ENCODE measurements around the gene P2RY12. TPM values are rescaled to one million over a fixed set of nuclear protein-coding genes. Genes with fewer than 3 reads are reported as not detected.

P2RY12 gene
- total and polyA plus RNA-seq, 2 experiments from 2014 or later, result 0.22 TPM; not detected in 1

GRCh38 chr3:151312972-151313371 is 71.6 kb downstream of the P2RY12 start:
- Histone ChIP-seq H3K27ac (no peak overlapping the region), H3K4me1 (ENCODE audit: low read depth) (peaks cover 3% of the 10 kb centered on the region), H3K27me3 (no peaks in the 10 kb centered on the region), H3K9me3 (ENCODE audit: low read depth) (no peaks in the 10 kb centered on the region), H3K4me3 (no peak overlapping the region), H3K36me3 (no peaks in the 10 kb centered on the region)
- no peak for DNase-seq (ENCODE audit: low read depth in 1 of 2, low spot score in 1 of 2)
- TF ChIP-seq, protein P1, sequence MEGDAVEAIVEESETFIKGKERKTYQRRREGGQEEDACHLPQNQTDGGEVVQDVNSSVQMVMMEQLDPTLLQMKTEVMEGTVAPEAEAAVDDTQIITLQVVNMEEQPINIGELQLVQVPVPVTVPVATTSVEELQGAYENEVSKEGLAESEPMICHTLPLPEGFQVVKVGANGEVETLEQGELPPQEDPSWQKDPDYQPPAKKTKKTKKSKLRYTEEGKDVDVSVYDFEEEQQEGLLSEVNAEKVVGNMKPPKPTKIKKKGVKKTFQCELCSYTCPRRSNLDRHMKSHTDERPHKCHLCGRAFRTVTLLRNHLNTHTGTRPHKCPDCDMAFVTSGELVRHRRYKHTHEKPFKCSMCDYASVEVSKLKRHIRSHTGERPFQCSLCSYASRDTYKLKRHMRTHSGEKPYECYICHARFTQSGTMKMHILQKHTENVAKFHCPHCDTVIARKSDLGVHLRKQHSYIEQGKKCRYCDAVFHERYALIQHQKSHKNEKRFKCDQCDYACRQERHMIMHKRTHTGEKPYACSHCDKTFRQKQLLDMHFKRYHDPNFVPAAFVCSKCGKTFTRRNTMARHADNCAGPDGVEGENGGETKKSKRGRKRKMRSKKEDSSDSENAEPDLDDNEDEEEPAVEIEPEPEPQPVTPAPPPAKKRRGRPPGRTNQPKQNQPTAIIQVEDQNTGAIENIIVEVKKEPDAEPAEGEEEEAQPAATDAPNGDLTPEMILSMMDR (IDR thresholded peaks at IDR 0.05; ENCODE audit: low read depth, low read length), result no peak

DNA sequence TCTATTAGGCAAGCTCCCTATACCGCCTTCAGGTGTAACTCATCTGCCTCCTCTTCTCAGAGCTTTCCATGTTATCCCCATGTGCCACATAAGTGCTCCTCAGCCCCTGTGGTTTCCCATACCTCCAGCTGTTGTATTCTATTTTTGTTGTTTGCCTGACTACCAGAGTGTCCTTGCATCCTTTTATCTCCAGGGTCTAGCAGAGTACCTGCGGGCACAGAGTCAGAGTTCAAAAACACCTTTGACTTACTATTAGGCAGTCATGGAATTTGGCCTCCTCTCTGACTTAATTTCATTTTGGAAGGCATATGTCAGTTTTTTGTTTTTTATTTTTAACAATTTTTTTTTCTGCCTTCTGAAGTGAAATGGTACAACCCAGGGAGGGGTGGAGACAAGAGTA is 75.0 kb downstream of the P2RY12 start:
- TF ChIP-seq, protein P1 (IDR thresholded peaks at IDR 0.05; ENCODE audit: low read depth, low read length), result no peak
- H3K4me1 ChIP-seq (ENCODE audit: low read depth), result peaks cover 3% of the 10 kb centered on the region
- no peak for DNase-seq (ENCODE audit: low read depth in 1 of 2, low spot score in 1 of 2)
- no peak overlapping the region for H3K27ac ChIP-seq
- H3K36me3 ChIP-seq, result no peaks in the 10 kb centered on the region
- no peak overlapping the region for H3K4me3 ChIP-seq
- no peaks in the 10 kb centered on the region for H3K27me3 ChIP-seq
- no peaks in the 10 kb centered on the region for H3K9me3 ChIP-seq (ENCODE audit: low read depth)

GRCh38 chr3:151307583-151308488 is 76.7 kb downstream of the P2RY12 start:
- H3K27ac ChIP-seq, result no peak overlapping the region
- no peak overlapping the region for H3K4me3 ChIP-seq
- H3K9me3 ChIP-seq (ENCODE audit: low read depth), result no peaks in the 10 kb centered on the region
- TF ChIP-seq, protein P1 (IDR thresholded peaks at IDR 0.05; ENCODE audit: low read depth, low read length), result no peak
- peaks cover 3% of the 10 kb centered on the region for H3K4me1 ChIP-seq (ENCODE audit: low read depth)
- no peaks in the 10 kb centered on the region for H3K36me3 ChIP-seq
- H3K27me3 ChIP-seq, result no peaks in the 10 kb centered on the region
- no peak for DNase-seq (ENCODE audit: low read depth in 1 of 2, low spot score in 1 of 2)

DNA sequence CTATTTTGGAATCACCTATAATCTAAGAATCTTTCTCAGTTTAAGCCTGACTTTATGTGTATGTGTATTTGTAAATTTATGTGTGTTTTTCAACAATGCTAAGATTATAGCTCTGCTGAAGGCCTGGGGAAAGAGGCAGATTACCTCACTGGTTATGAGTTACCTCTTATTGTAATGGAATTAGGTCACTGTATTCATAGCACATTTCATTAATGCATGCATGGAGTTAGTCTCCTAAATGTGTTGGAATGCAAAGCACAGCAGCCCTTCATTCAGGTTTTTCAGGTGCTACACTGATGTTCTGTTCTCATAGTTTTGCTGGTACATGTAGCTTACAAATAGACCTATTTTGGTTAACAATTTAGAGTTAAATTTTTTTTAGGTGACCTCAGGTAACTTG is 77.4 kb downstream of the P2RY12 start:
- H3K27ac ChIP-seq, result no peak overlapping the region
- no peak for DNase-seq (ENCODE audit: low read depth in 1 of 2, low spot score in 1 of 2)
- no peak overlapping the region for H3K4me3 ChIP-seq
- H3K9me3 ChIP-seq (ENCODE audit: low read depth), result no peaks in the 10 kb centered on the region
- H3K27me3 ChIP-seq, result no peaks in the 10 kb centered on the region
- TF ChIP-seq, protein P1 (IDR thresholded peaks at IDR 0.05; ENCODE audit: low read depth, low read length), result no peak
- no peaks in the 10 kb centered on the region for H3K36me3 ChIP-seq
- H3K4me1 ChIP-seq (ENCODE audit: low read depth), result peaks cover under 1% of the 10 kb centered on the region

GRCh38 chr3:151306168-151306810 is 78.3 kb downstream of the P2RY12 start:
- TF ChIP-seq, protein P1 (IDR thresholded peaks at IDR 0.05; ENCODE audit: low read depth, low read length), result no peak
- no peaks in the 10 kb centered on the region for H3K27me3 ChIP-seq
- no peak for DNase-seq (ENCODE audit: low read depth in 1 of 2, low spot score in 1 of 2)
- no peak overlapping the region for H3K4me3 ChIP-seq
- no peak overlapping the region for H3K27ac ChIP-seq
- no peaks in the 10 kb centered on the region for H3K9me3 ChIP-seq (ENCODE audit: low read depth)
- H3K4me1 ChIP-seq (ENCODE audit: low read depth), result no peaks in the 10 kb centered on the region
- H3K36me3 ChIP-seq, result no peaks in the 10 kb centered on the region
